Measurements from ENCODE around the gene CALR3. TPM values are rescaled to one million over a fixed set of nuclear protein-coding genes. Genes with fewer than 3 reads are reported as not detected.
A peak's percentile ranks its signal among the peaks of the same experiment; 100 is the strongest.

CALR3 gene
- total and polyA plus RNA-seq, 10 of the 15 experiments (the other 5 are each of a cell fraction or from before 2014, with no cell fraction given) = 0.05 to 0.45 (median 0.12) TPM; not detected in 2

- Histone ChIP-seq H3K27me3 (replicated peaks in 1 of 2; ENCODE audit: control insufficient read depth in 2 of 2, insufficient read depth in 2 of 2, low read length in 1 of 2) (no peaks in the 10 kb centered on the region), H4K20me1 (ENCODE audit: control insufficient read depth, insufficient read depth) (peaks cover 4% of the 10 kb centered on the region; the same call in 1 of the 2 replicates), H3K4me1 (ENCODE audit: control insufficient read depth, insufficient read depth, low read length) (peaks cover 34% of the 10 kb centered on the region), H3K4me2 (ENCODE audit: control insufficient read depth, insufficient read depth) (peak overlapping the region; percentile 79), H3K9ac (ENCODE audit: control insufficient read depth, insufficient read depth, low read length) (peak overlapping the region; percentile 0; the same call in 1 of the 2 replicates), H3K27ac (ENCODE audit: control insufficient read depth, insufficient read depth) (peak overlapping the region; percentile 58), H2AFZ (ENCODE audit: control insufficient read depth, low read depth, low read length) (no peak overlapping the region), H3K79me2 (ENCODE audit: control insufficient read depth, insufficient read depth, low read length) (peaks cover 55% of the 10 kb centered on the region), H3K4me3 (peak overlapping the region; percentile 18; the same call in 1 of the 2 replicates), H3K9me3 (replicated peaks; ENCODE audit: control insufficient read depth, insufficient read depth, low read length) (no peaks in the 10 kb centered on the region; the same call in 2 of the 3 replicates), H3K36me3 (ENCODE audit: control insufficient read depth in 2 of 2, insufficient read depth in 2 of 2, low read length in 1 of 2) (peaks cover 0 to 7% of the 10 kb centered on the region in 2 experiments; a peak in 2 of 4 replicates)
- ATAC-seq (peak; percentile 26), DNase-seq (ENCODE audit: low read depth, low spot score) (no peak), FAIRE-seq (no peak)
- no TSS peak for BruUV-seq (replicated peaks)
- ChIA-PET CTCF (interaction anchor here (1.3 kb wide), 1 partner anchor 80 kb away, joined by 3 read pairs; no protein-coding TSS in a partner anchor), RAD21 (ENCODE audit: unreplicated experiment) (interaction anchor here (0.9 to 2.7 kb wide), 4 partner anchors 35 to 79 kb away, joined by 3 to 20 read pairs (median 6); no protein-coding TSS in a partner anchor), POLR2A (interaction anchor here (1.2 to 6.1 kb wide), 3 partner anchors 29 to 79 kb away, joined by 3 to 72 read pairs (median 5); no protein-coding TSS in a partner anchor), SMC1A (ENCODE audit: uncharacterized antibody, unreplicated experiment) (interaction anchor here (0.6 to 2.1 kb wide), 7 partner anchors 40 to 149 kb away, joined by 3 to 11 read pairs (median 4); no protein-coding TSS in a partner anchor)
- 21% methylated on average over 11 of the region's 11 CpGs for WGBS (ENCODE audit: insufficient coverage, insufficient replicate concordance, low lambda C conversion rate, missing lambda C conversion rate)
- in situ Hi-C loops (cut with MboI) (no loop called here), intact Hi-C loops (cut with micrococcal nuclease; ENCODE audit: unreplicated experiment) (loop anchor here (5.0 to 10.0 kb wide), 2 partner anchors 78 to 100 kb away; no protein-coding TSS in a partner anchor)
- TF ChIP-seq HDGF (IDR thresholded peaks at IDR 0.05) (peak; percentile 44; the same call in 1 of the 2 replicates), NBN (IDR thresholded peaks at IDR 0.05) (0 out of 2 replicates have a peak, but pooled peaks have one; percentile 22), ATF7 (IDR thresholded peaks at IDR 0.05; ENCODE audit: low read depth) (0 out of 2 replicates have a peak, but pooled peaks have one; percentile 38), EZH2 (IDR thresholded peaks at IDR 0.05; ENCODE audit: borderline replicate concordance, control insufficient read depth, low read depth, low read length) (no peak), RUNX3 (IDR thresholded peaks at IDR 0.05; ENCODE audit: low read length) (peak; percentile 54; the same call in 1 of the 2 replicates), MEF2A (IDR thresholded peaks at IDR 0.05; ENCODE audit: insufficient read depth, low read depth, low read length) (no peak), MEF2B (IDR thresholded peaks at IDR 0.05; ENCODE audit: partially characterized antibody, poor library complexity, severe bottlenecking) (peak; percentile 68), TCF12 (IDR thresholded peaks at IDR 0.05; ENCODE audit: low read depth, low read length) (peak; percentile 17; the same call in 1 of the 2 replicates), DPF2 (IDR thresholded peaks at IDR 0.05) (0 out of 2 replicates have a peak, but pooled peaks have one; percentile 15), POLR2AphosphoS2 (IDR thresholded peaks at IDR 0.05; ENCODE audit: low read depth, low read length) (no peak), ZNF24 (IDR thresholded peaks at IDR 0.05) (no peak)
Measured at GRCh38 chr19:16544473-16545231, 48.7 kb upstream of the CALR3 start.

Measured in GM12878 (cell line).